ENCODE measurements around the gene EPRS1.

The EPRS1 gene

DNA sequence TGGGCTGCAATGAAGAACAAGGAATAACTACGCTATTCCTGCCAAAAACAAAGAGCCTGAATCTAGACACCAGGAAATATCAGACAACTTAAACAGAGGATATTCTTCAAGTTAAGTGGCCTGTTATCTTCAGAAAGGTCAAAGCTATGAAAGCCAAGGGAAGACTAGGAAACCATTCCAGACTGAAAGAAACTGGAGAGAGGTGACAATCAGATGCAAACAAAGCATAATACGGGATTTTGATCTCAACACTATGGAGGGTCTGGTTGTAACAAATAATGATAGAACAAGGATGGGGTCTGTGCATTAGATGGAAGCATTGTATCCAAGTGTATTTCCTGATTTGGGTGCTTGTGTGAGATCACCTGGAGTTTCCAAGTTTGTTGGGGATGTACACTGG is 2.7 kb downstream of the EPRS1 start:
- Histone ChIP-seq H3K4me3 (ENCODE audit: low read depth, low read length) (no peak overlapping the region), H3K9me3 (ENCODE audit: control insufficient read depth, insufficient read depth, low read depth, low read length) (no peaks in the 10 kb centered on the region), H3K4me1 (ENCODE audit: control insufficient read depth, insufficient read depth, low read length) (no peaks in the 10 kb centered on the region), H3K27ac (ENCODE audit: extremely low read depth, low read depth, low read length) (no peak overlapping the region), H3K36me3 (ENCODE audit: control insufficient read depth in 2 of 2, insufficient read depth in 1 of 2, low read length in 2 of 2) (peaks cover 9 to 19% of the 10 kb centered on the region in 2 experiments; a peak in 2 of 3 replicates)
- TF ChIP-seq KLF16 (tag by site-specific recombination; IDR thresholded peaks at IDR 0.05) (no peak), ZNF610 (tag by site-specific recombination; IDR thresholded peaks at IDR 0.05; ENCODE audit: borderline replicate concordance) (no peak), ZNF596 (tag by site-specific recombination; IDR thresholded peaks at IDR 0.05) (no peak), ZNF792 (tag by site-specific recombination; IDR thresholded peaks at IDR 0.05) (no peak), HOXD13 (CRISPR knock-in tag; IDR thresholded peaks at IDR 0.05; ENCODE audit: borderline replicate concordance) (no peak), KLF1 (tag by site-specific recombination; IDR thresholded peaks at IDR 0.05) (no peak), SALL2 (tag by site-specific recombination; IDR thresholded peaks at IDR 0.05; ENCODE audit: borderline replicate concordance) (no peak), ZNF561 (tag by site-specific recombination; IDR thresholded peaks at IDR 0.05; ENCODE audit: borderline replicate concordance) (no peak), ZNF660 (tag by site-specific recombination; IDR thresholded peaks at IDR 0.05) (no peak), MZF1 (tag by site-specific recombination; IDR thresholded peaks at IDR 0.05; ENCODE audit: borderline replicate concordance) (no peak)
- TF ChIP-seq, protein P1, sequence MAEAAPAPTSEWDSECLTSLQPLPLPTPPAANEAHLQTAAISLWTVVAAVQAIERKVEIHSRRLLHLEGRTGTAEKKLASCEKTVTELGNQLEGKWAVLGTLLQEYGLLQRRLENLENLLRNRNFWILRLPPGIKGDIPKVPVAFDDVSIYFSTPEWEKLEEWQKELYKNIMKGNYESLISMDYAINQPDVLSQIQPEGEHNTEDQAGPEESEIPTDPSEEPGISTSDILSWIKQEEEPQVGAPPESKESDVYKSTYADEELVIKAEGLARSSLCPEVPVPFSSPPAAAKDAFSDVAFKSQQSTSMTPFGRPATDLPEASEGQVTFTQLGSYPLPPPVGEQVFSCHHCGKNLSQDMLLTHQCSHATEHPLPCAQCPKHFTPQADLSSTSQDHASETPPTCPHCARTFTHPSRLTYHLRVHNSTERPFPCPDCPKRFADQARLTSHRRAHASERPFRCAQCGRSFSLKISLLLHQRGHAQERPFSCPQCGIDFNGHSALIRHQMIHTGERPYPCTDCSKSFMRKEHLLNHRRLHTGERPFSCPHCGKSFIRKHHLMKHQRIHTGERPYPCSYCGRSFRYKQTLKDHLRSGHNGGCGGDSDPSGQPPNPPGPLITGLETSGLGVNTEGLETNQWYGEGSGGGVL (tag by site-specific recombination; IDR thresholded peaks at IDR 0.05), result no peak
- TF ChIP-seq, protein P2, sequence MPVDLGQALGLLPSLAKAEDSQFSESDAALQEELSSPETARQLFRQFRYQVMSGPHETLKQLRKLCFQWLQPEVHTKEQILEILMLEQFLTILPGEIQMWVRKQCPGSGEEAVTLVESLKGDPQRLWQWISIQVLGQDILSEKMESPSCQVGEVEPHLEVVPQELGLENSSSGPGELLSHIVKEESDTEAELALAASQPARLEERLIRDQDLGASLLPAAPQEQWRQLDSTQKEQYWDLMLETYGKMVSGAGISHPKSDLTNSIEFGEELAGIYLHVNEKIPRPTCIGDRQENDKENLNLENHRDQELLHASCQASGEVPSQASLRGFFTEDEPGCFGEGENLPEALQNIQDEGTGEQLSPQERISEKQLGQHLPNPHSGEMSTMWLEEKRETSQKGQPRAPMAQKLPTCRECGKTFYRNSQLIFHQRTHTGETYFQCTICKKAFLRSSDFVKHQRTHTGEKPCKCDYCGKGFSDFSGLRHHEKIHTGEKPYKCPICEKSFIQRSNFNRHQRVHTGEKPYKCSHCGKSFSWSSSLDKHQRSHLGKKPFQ (tag by site-specific recombination; IDR thresholded peaks at IDR 0.05), result no peak
- TF ChIP-seq, protein P3, sequence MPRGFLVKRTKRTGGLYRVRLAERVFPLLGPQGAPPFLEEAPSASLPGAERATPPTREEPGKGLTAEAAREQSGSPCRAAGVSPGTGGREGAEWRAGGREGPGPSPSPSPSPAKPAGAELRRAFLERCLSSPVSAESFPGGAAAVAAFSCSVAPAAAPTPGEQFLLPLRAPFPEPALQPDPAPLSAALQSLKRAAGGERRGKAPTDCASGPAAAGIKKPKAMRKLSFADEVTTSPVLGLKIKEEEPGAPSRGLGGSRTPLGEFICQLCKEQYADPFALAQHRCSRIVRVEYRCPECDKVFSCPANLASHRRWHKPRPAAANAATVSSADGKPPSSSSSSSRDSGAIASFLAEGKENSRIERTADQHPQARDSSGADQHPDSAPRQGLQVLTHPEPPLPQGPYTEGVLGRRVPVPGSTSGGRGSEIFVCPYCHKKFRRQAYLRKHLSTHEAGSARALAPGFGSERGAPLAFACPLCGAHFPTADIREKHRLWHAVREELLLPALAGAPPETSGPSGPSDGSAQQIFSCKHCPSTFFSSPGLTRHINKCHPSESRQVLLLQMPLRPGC (tag by site-specific recombination; IDR thresholded peaks at IDR 0.05), result no peak
- TF ChIP-seq, protein P4, sequence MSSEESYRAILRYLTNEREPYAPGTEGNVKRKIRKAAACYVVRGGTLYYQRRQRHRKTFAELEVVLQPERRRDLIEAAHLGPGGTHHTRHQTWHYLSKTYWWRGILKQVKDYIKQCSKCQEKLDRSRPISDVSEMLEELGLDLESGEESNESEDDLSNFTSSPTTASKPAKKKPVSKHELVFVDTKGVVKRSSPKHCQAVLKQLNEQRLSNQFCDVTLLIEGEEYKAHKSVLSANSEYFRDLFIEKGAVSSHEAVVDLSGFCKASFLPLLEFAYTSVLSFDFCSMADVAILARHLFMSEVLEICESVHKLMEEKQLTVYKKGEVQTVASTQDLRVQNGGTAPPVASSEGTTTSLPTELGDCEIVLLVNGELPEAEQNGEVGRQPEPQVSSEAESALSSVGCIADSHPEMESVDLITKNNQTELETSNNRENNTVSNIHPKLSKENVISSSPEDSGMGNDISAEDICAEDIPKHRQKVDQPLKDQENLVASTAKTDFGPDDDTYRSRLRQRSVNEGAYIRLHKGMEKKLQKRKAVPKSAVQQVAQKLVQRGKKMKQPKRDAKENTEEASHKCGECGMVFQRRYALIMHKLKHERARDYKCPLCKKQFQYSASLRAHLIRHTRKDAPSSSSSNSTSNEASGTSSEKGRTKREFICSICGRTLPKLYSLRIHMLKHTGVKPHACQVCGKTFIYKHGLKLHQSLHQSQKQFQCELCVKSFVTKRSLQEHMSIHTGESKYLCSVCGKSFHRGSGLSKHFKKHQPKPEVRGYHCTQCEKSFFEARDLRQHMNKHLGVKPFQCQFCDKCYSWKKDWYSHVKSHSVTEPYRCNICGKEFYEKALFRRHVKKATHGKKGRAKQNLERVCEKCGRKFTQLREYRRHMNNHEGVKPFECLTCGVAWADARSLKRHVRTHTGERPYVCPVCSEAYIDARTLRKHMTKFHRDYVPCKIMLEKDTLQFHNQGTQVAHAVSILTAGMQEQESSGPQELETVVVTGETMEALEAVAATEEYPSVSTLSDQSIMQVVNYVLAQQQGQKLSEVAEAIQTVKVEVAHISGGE (tag by site-specific recombination; conservative IDR thresholded peaks at IDR 0.05; ENCODE audit: low read depth), result no peak
- TF ChIP-seq, protein P5, sequence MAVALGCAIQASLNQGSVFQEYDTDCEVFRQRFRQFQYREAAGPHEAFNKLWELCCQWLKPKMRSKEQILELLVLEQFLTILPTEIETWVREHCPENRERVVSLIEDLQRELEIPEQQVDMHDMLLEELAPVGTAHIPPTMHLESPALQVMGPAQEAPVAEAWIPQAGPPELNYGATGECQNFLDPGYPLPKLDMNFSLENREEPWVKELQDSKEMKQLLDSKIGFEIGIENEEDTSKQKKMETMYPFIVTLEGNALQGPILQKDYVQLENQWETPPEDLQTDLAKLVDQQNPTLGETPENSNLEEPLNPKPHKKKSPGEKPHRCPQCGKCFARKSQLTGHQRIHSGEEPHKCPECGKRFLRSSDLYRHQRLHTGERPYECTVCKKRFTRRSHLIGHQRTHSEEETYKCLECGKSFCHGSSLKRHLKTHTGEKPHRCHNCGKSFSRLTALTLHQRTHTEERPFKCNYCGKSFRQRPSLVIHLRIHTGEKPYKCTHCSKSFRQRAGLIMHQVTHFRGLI (tag by site-specific recombination; IDR thresholded peaks at IDR 0.05), result no peak
- TF ChIP-seq, protein P6, sequence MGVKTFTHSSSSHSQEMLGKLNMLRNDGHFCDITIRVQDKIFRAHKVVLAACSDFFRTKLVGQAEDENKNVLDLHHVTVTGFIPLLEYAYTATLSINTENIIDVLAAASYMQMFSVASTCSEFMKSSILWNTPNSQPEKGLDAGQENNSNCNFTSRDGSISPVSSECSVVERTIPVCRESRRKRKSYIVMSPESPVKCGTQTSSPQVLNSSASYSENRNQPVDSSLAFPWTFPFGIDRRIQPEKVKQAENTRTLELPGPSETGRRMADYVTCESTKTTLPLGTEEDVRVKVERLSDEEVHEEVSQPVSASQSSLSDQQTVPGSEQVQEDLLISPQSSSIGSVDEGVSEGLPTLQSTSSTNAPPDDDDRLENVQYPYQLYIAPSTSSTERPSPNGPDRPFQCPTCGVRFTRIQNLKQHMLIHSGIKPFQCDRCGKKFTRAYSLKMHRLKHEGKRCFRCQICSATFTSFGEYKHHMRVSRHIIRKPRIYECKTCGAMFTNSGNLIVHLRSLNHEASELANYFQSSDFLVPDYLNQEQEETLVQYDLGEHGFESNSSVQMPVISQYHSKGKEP (tag by site-specific recombination; IDR thresholded peaks at IDR 0.05), result no peak
- ChIA-PET CTCF (interaction anchor here (0.6 to 0.9 kb wide), 3 partner anchors 56 to 690 kb away, joined by 3 to 4 read pairs (median 3); no protein-coding TSS in a partner anchor), POLR2A (no interaction called here)
